GM19455 (cell line): ENCODE results near the gene ARHGEF19.
"Not testable (repeated sequence)": the region's sequence is repeated elsewhere in the genome, so short reads cannot be mapped to it uniquely, and the experiment has no call there.

Experiments used
- ATAC-seq: cut with Tn5 transposase; IDR thresholded peaks from one replicate; pipeline ENCODE4 v1.9.1; 2021; ENCODE audit not compliant: unreplicated experiment

The ARHGEF19 gene

GRCh38 chr1:16205334-16205671 lies 7.1 kb downstream of the ARHGEF19 start:
- no peak for ATAC-seq

- no peak for ATAC-seq
Measured at GRCh38 chr1:16204634-16205333, 7.7 kb downstream of the ARHGEF19 start.

- ATAC-seq, result no peak
Measured at GRCh38 chr1:16204216-16204615, 8.2 kb downstream of the ARHGEF19 start.

GRCh38 chr1:16203550-16203949 lies 8.9 kb downstream of the ARHGEF19 start:
- no peak for ATAC-seq

GRCh38 chr1:16202281-16203210 lies 9.9 kb downstream of the ARHGEF19 start:
- no peak for ATAC-seq

GRCh38 chr1:16199700-16200099 lies 12.8 kb downstream of the ARHGEF19 start:
- no peak for ATAC-seq

- ATAC-seq, result no peak
Measured at GRCh38 chr1:16199157-16199501, 13.3 kb downstream of the ARHGEF19 start.

- ATAC-seq, result no peak
Measured at GRCh38 chr1:16198444-16199156, 13.9 kb downstream of the ARHGEF19 start.

- ATAC-seq, result no peak
Measured at GRCh38 chr1:16196874-16197273, 15.6 kb downstream of the ARHGEF19 start.

- not testable (repeated sequence) for ATAC-seq
Measured at GRCh38 chr1:16196139-16196538, 16.3 kb downstream of the ARHGEF19 start.

GRCh38 chr1:16195518-16195905 lies 16.9 kb downstream of the ARHGEF19 start:
- ATAC-seq, result no peak

GRCh38 chr1:16191916-16192546 lies 20.4 kb downstream of the ARHGEF19 start:
- ATAC-seq, result no peak

- ATAC-seq, result no peak
Measured at GRCh38 chr1:16191309-16191708, 21.1 kb downstream of the ARHGEF19 start.

- ATAC-seq, result no peak
Measured at GRCh38 chr1:16189921-16190621, 22.4 kb downstream of the ARHGEF19 start.

- no peak for ATAC-seq
Measured at GRCh38 chr1:16189003-16189402, 23.4 kb downstream of the ARHGEF19 start.

GRCh38 chr1:16187748-16188401 lies 24.6 kb downstream of the ARHGEF19 start:
- no peak for ATAC-seq

GRCh38 chr1:16186655-16187235 lies 25.7 kb downstream of the ARHGEF19 start:
- ATAC-seq, result no peak

GRCh38 chr1:16184557-16185303 lies 27.7 kb downstream of the ARHGEF19 start:
- no peak for ATAC-seq
